ENCODE data around the gene ALOX15. TPM values are rescaled to one million over a fixed set of nuclear protein-coding genes. Genes with fewer than 3 reads are reported as not detected.
A peak's percentile ranks its signal among the peaks of the same experiment; 100 is the strongest.
"Not testable (repeated sequence)": the region's sequence is repeated elsewhere in the genome, so short reads cannot be mapped to it uniquely, and the experiment has no call there.

Gene ALOX15
- total RNA-seq, 1 donor, result not detected

DNA sequence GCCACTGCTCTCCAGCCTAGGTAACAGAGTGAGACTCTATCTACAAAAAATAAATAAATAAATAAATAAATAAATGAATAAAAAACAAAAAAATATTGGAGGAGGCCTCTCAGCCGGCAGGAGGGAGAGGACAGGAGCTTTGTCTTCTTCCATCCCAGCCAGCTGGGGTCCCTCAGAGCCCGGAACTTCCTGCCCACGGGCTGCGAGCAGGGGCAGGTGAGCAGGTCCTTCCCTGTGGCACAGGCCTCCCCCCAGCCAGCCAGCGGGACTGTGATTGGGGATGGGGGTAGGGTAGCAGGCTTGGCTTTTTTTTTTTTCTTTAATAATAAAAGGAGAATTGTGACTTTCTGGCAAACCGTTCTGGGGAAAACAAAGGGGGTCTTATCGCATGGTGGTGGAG lies 47.1 kb downstream of the ALOX15 start:
- H3K4me3 ChIP-seq (ENCODE audit: low read depth, low read length), result no peak overlapping the region
- TF ChIP-seq, protein P1, sequence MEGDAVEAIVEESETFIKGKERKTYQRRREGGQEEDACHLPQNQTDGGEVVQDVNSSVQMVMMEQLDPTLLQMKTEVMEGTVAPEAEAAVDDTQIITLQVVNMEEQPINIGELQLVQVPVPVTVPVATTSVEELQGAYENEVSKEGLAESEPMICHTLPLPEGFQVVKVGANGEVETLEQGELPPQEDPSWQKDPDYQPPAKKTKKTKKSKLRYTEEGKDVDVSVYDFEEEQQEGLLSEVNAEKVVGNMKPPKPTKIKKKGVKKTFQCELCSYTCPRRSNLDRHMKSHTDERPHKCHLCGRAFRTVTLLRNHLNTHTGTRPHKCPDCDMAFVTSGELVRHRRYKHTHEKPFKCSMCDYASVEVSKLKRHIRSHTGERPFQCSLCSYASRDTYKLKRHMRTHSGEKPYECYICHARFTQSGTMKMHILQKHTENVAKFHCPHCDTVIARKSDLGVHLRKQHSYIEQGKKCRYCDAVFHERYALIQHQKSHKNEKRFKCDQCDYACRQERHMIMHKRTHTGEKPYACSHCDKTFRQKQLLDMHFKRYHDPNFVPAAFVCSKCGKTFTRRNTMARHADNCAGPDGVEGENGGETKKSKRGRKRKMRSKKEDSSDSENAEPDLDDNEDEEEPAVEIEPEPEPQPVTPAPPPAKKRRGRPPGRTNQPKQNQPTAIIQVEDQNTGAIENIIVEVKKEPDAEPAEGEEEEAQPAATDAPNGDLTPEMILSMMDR (IDR thresholded peaks at IDR 0.05; ENCODE audit: insufficient read depth, low read depth, low read length), result no peak
- DNase-seq (ENCODE audit: low read depth), result no peak

DNA sequence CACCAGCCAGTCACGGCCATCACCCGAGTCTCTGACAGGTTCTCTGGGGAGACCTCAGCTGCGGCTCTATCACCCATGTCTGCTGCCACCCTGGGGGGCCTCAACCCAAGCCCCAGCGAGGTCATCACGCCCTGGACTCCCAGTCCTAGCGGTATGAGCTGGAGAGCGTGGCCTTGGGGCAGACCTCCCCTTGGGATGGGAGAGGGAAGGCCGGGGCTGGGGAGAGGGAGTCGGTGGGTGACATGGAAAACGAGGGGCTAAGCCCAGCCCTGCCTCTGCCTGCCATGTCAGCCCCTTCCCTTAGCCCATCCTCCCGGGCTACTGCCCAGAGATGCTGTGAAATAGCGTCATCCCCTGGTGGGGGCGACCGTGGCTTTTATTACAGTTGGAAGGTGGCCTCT lies 48.5 kb downstream of the ALOX15 start:
- DNase-seq (ENCODE audit: low read depth), result no peak
- H3K4me3 ChIP-seq (ENCODE audit: low read depth, low read length), result no peak overlapping the region
- TF ChIP-seq, protein P1 (IDR thresholded peaks at IDR 0.05; ENCODE audit: insufficient read depth, low read depth, low read length), result no peak

- TF ChIP-seq, protein P1 (IDR thresholded peaks at IDR 0.05; ENCODE audit: insufficient read depth, low read depth, low read length), result no peak
- no peak for DNase-seq (ENCODE audit: low read depth)
- no peak overlapping the region for H3K4me3 ChIP-seq (ENCODE audit: low read depth, low read length)
Measured at GRCh38 chr17:4592240-4593005, 49.1 kb downstream of the ALOX15 start.

DNA sequence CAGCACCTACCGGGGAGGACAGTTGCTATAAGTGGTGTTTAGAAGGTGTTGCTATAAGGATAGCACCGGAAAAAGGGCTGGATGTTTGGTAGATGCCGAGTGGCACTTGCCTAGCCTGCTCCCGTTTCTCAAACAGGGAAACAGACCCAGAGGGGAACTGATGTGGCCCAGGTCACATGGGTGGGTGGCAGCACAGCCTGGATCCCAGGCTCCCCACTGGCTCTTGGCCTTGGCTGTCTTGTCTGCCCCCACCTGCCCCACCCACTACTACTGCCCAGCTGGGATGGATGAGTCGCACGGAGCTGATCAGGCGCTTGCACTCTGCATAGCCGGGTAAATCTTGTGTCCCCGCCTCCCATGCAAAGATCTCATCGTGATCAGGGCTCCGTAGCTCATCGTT lies 49.9 kb downstream of the ALOX15 start:
- peak; percentile 7 for DNase-seq (ENCODE audit: low read depth)
- H3K4me3 ChIP-seq (ENCODE audit: low read depth, low read length), result no peak overlapping the region

GRCh38 chr17:4590981-4591453 lies 50.5 kb downstream of the ALOX15 start:
- no peak overlapping the region for H3K4me3 ChIP-seq (ENCODE audit: low read depth, low read length)
- no peak for DNase-seq (ENCODE audit: low read depth)
- TF ChIP-seq, protein P1 (IDR thresholded peaks at IDR 0.05; ENCODE audit: insufficient read depth, low read depth, low read length), result no peak

More for the DNA sequence above, 49.9 kb downstream of the ALOX15 start:
- TF ChIP-seq, protein P1 (IDR thresholded peaks at IDR 0.05; ENCODE audit: insufficient read depth, low read depth, low read length), result no peak

GRCh38 chr17:4590042-4590441 lies 51.4 kb downstream of the ALOX15 start:
- DNase-seq (ENCODE audit: low read depth); H3K4me3 ChIP-seq (ENCODE audit: low read depth, low read length): not testable (repeated sequence)

DNA sequence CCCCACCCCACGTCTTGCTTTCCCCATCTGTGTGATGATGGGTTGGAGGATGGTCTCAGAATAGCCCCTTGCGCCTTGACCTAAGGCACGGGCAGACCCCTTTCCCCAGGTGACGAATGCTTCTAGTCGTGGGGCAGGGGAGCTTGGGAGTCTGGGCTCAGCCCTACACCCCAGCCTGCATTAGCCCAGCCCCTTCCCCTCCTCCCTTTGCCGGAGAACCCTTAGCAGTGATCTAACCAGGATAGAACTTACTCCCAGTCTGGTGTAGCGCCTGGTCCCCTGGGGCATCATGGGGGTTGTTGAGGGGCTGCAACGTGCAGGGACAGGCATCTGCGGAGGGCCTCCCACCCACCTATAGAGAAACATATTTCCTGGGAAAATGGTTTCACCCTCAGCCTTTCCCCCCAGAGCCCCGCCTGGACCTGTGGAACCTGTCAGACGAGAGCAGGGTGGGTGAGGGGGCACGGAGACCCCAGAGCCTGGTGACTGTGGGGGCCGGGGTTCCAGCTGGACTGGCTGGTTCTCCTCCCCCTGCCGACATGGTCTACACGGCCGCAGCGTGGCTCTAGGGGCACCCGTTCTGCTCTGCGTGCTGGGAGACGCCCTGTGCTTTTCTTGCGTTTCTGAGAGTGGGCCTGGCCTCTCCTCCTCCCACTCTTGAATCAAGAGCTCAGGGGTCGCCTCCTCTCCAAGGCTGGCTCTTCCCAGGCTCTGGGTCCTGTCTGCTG lies 52.4 kb downstream of the ALOX15 start:
- no peak overlapping the region for H3K4me3 ChIP-seq (ENCODE audit: low read depth, low read length)
- TF ChIP-seq, protein P1 (IDR thresholded peaks at IDR 0.05; ENCODE audit: insufficient read depth, low read depth, low read length), result no peak
- DNase-seq (ENCODE audit: low read depth), result no peak
